HG02840 (cell line): ENCODE results near the gene DNAJB4.
"Not testable (repeated sequence)": the region's sequence is repeated elsewhere in the genome, so short reads cannot be mapped to it uniquely, and the experiment has no call there.

ENCODE experiments used
- ATAC-seq: cut with Tn5 transposase; IDR thresholded peaks from one replicate; pipeline ENCODE4 v1.9.1; 2021; ENCODE audit warnings: mild to moderate bottlenecking, moderate library complexity, moderate number of reproducible peaks; ENCODE audit not compliant: unreplicated experiment, low FRiP score

DNAJB4 gene

GRCh38 chr1:78058670-78059069 is 53.9 kb downstream of the DNAJB4 start:
- no peak for ATAC-seq

- peak; percentile 72 for ATAC-seq
These were observed 56.3 kb downstream of the DNAJB4 start for GRCh38 chr1:78060857-78061563.

GRCh38 chr1:78061825-78062523 is 57.2 kb downstream of the DNAJB4 start:
- ATAC-seq = no peak

GRCh38 chr1:78064886-78065285 is 60.1 kb downstream of the DNAJB4 start:
- not testable (repeated sequence) for ATAC-seq
